Measurements from ENCODE around the gene SMC3.

The SMC3 gene

GRCh38 chr10:110547139-110547761, 20.2 kb upstream of the SMC3 start:
- no peaks in the 10 kb centered on the region for H3K36me3 ChIP-seq
- H3K27me3 ChIP-seq (ENCODE audit: insufficient read depth, low read depth, severe bottlenecking): no peaks in the 10 kb centered on the region
- H3K27ac ChIP-seq: no peak overlapping the region
- DNase-seq: no peak
- H3K9me3 ChIP-seq (ENCODE audit: severe bottlenecking): no peaks in the 10 kb centered on the region
- no peak overlapping the region for H3K4me3 ChIP-seq (ENCODE audit: low read depth, low read length)
- TF ChIP-seq CTCF (IDR thresholded peaks at IDR 0.05; ENCODE audit: low read depth, low read length): peak; percentile 71

GRCh38 chr10:110548002-110548401, 19.5 kb upstream of the SMC3 start:
- no peak for DNase-seq
- TF ChIP-seq CTCF (IDR thresholded peaks at IDR 0.05; ENCODE audit: low read depth, low read length): no peak
- no peaks in the 10 kb centered on the region for H3K9me3 ChIP-seq (ENCODE audit: severe bottlenecking)
- no peaks in the 10 kb centered on the region for H3K36me3 ChIP-seq
- no peaks in the 10 kb centered on the region for H3K27me3 ChIP-seq (ENCODE audit: insufficient read depth, low read depth, severe bottlenecking)
- no peak overlapping the region for H3K4me3 ChIP-seq (ENCODE audit: low read depth, low read length)
- no peak overlapping the region for H3K27ac ChIP-seq

- no peak overlapping the region for H3K4me3 ChIP-seq (ENCODE audit: low read depth, low read length)
- H3K27me3 ChIP-seq (ENCODE audit: insufficient read depth, low read depth, severe bottlenecking): no peaks in the 10 kb centered on the region
- no peak for DNase-seq
- no peaks in the 10 kb centered on the region for H3K9me3 ChIP-seq (ENCODE audit: severe bottlenecking)
- no peak for TF ChIP-seq CTCF (IDR thresholded peaks at IDR 0.05; ENCODE audit: low read depth, low read length)
- no peak overlapping the region for H3K27ac ChIP-seq
- H3K36me3 ChIP-seq: no peaks in the 10 kb centered on the region
These were observed 18.3 kb upstream of the SMC3 start for GRCh38 chr10:110549211-110549610.

GRCh38 chr10:110553905-110554304, 13.6 kb upstream of the SMC3 start:
- Histone ChIP-seq H3K36me3 (no peaks in the 10 kb centered on the region), H3K4me3 (ENCODE audit: low read depth, low read length) (no peak overlapping the region), H3K9me3 (ENCODE audit: severe bottlenecking) (no peaks in the 10 kb centered on the region), H3K27me3 (ENCODE audit: insufficient read depth, low read depth, severe bottlenecking) (no peaks in the 10 kb centered on the region), H3K27ac (no peak overlapping the region)
- no peak for TF ChIP-seq CTCF (IDR thresholded peaks at IDR 0.05; ENCODE audit: low read depth, low read length)
- DNase-seq: no peak

GRCh38 chr10:110556296-110556695, 11.2 kb upstream of the SMC3 start:
- no peaks in the 10 kb centered on the region for H3K27me3 ChIP-seq (ENCODE audit: insufficient read depth, low read depth, severe bottlenecking)
- H3K27ac ChIP-seq: no peak overlapping the region
- TF ChIP-seq CTCF (IDR thresholded peaks at IDR 0.05; ENCODE audit: low read depth, low read length): no peak
- H3K9me3 ChIP-seq (ENCODE audit: severe bottlenecking): no peaks in the 10 kb centered on the region
- H3K36me3 ChIP-seq: no peaks in the 10 kb centered on the region
- DNase-seq: no peak
- no peak overlapping the region for H3K4me3 ChIP-seq (ENCODE audit: low read depth, low read length)

GRCh38 chr10:110556969-110557601, 10.4 kb upstream of the SMC3 start:
- peak; percentile 66 for DNase-seq
- H3K27ac ChIP-seq: no peak overlapping the region
- no peaks in the 10 kb centered on the region for H3K9me3 ChIP-seq (ENCODE audit: severe bottlenecking)
- H3K36me3 ChIP-seq: no peaks in the 10 kb centered on the region
- H3K4me3 ChIP-seq (ENCODE audit: low read depth, low read length): no peak overlapping the region
- peak; percentile 67 for TF ChIP-seq CTCF (IDR thresholded peaks at IDR 0.05; ENCODE audit: low read depth, low read length)
- H3K27me3 ChIP-seq (ENCODE audit: insufficient read depth, low read depth, severe bottlenecking): no peaks in the 10 kb centered on the region

Data from WERI-Rb-1 (cell line).